ENCODE measurements around the gene RASSF6.
"Not testable (repeated sequence)": the region's sequence is repeated elsewhere in the genome, so short reads cannot be mapped to it uniquely, and the experiment has no call there.

Gene RASSF6

GRCh38 chr4:73631565-73632226 is 11.5 kb upstream of the RASSF6 start:
- Mint-ChIP-seq H3K36me3 (ENCODE audit: low read depth) (no peaks in the 10 kb centered on the region), H3K27me3 (peaks cover 15% of the 10 kb centered on the region), H3K27ac (no peak overlapping the region), H3K4me1 (ENCODE audit: low read depth) (no peaks in the 10 kb centered on the region), H3K4me3 (no peak overlapping the region), H3K9me3 (peaks cover 5% of the 10 kb centered on the region)
- DNase-seq = no peak

DNA sequence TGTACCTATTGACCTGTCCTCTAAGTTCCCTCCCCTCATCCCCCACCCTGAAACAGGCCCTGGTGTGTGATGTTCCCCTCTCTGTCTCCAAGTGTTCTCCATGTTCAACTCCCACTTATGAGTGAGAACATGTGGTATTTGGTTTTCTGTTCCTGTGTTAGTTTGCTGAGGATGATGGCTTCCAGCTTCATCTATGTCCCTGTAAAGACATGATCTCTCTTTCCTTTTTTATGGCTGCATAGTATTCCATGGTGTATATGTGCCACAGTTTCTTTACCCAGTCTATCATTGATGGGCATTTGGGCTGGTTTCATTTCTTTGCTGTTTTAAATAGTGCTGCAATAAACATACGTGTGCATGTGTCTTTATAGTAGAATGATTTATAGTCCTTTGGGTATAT is 8.6 kb upstream of the RASSF6 start:
- H3K27ac Mint-ChIP-seq; H3K36me3 Mint-ChIP-seq (ENCODE audit: low read depth); H3K4me3 Mint-ChIP-seq; H3K9me3 Mint-ChIP-seq; DNase-seq; H3K4me1 Mint-ChIP-seq (ENCODE audit: low read depth): not testable (repeated sequence)
- peaks cover 15% of the 10 kb centered on the region for H3K27me3 Mint-ChIP-seq

GRCh38 chr4:73621357-73621756 is 1.1 kb upstream of the RASSF6 start:
- no peaks in the 10 kb centered on the region for H3K9me3 Mint-ChIP-seq
- H3K27me3 Mint-ChIP-seq = peaks cover 21% of the 10 kb centered on the region
- H3K4me3 Mint-ChIP-seq = no peak overlapping the region
- peaks cover 7% of the 10 kb centered on the region for H3K4me1 Mint-ChIP-seq (ENCODE audit: low read depth)
- no peaks in the 10 kb centered on the region for H3K36me3 Mint-ChIP-seq (ENCODE audit: low read depth)
- no peak overlapping the region for H3K27ac Mint-ChIP-seq
- no peak for DNase-seq

DNA sequence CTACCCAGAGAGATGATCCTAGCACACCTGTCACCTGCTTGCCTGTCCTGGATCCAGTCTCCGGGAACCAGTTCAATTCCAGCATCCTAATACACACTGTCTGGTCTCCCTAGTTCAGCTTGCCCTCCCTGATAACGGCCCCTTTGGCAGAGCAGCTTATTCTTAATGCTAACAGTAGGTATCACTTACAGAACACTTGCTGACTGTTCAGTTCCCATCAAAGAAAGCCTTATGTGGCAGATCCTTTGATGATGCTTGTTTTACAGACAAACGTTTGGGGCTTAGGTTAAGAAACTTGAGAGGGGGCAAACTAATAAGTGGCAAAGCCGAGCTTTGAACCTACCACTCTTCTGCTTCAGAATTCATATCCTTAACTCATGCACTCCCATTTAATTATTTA is 890 bp downstream of the RASSF6 start:
- Mint-ChIP-seq H3K27ac (no peak overlapping the region), H3K9me3 (no peaks in the 10 kb centered on the region), H3K27me3 (peaks cover 21% of the 10 kb centered on the region), H3K36me3 (ENCODE audit: low read depth) (no peaks in the 10 kb centered on the region), H3K4me1 (ENCODE audit: low read depth) (peaks cover 7% of the 10 kb centered on the region), H3K4me3 (no peak overlapping the region)
- no peak for DNase-seq

DNA sequence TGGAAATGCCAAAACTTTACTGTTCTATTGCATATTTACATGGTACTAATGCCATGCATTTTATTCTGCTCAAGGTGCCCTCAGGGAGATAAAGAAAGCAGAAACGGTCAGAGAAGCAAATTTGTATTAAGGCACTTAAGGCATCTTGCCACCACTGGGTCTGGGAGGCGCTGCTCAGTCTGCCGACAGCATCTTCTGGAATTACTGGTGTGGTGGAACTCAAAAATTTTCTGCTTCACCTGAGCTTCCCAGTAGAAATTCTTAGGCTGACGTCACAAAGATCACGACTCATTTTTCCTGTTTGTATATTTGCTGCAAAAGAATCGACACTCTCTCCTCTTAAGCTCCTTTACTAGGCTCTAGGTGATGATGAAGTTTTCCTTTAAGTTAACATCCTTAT is 3.0 kb downstream of the RASSF6 start:
- Mint-ChIP-seq H3K27me3 (peaks cover 23% of the 10 kb centered on the region), H3K4me3 (no peak overlapping the region)
- DNase-seq = no peak

GRCh38 chr4:73615613-73616012 is 4.6 kb downstream of the RASSF6 start:
- Mint-ChIP-seq H3K36me3 (ENCODE audit: low read depth) (no peaks in the 10 kb centered on the region), H3K27ac (no peak overlapping the region), H3K4me1 (ENCODE audit: low read depth) (peaks cover 7% of the 10 kb centered on the region), H3K9me3 (no peaks in the 10 kb centered on the region), H3K4me3 (no peak overlapping the region), H3K27me3 (peaks cover 16% of the 10 kb centered on the region)
- no peak for DNase-seq

More for the DNA sequence above, 3.0 kb downstream of the RASSF6 start:
- no peaks in the 10 kb centered on the region for H3K9me3 Mint-ChIP-seq
- H3K27ac Mint-ChIP-seq = no peak overlapping the region
- H3K36me3 Mint-ChIP-seq (ENCODE audit: low read depth) = no peaks in the 10 kb centered on the region
- H3K4me1 Mint-ChIP-seq (ENCODE audit: low read depth) = peaks cover 7% of the 10 kb centered on the region

DNA sequence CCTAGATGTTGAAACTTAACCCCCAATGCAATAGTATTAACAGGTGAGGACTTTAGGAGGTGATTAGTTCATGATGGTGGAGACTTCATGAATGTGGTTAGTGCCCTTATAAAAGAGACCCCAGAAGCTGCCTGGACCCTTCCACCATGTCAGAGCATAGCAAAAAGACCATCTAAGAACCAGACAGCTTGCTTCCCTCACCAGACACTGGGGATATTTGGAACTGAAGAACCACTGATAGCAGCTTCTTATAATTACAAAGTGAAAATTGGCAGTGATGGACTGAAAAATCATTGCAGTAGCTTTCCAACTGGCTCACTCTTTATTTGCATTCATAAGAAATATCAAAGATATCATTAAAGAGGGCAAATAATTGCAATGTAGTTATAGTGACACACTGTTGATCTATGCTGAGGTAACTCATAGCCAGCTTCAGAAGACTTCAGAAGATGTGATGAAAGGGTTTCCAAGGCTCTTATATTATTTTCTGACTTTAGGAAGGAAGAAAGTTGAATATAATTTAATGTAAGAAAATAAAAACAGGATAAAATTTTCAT is 5.8 kb downstream of the RASSF6 start:
- Mint-ChIP-seq H3K4me1 (ENCODE audit: low read depth) (no peaks in the 10 kb centered on the region), H3K27me3 (peaks cover 7% of the 10 kb centered on the region), H3K27ac (no peak overlapping the region), H3K4me3 (no peak overlapping the region), H3K9me3 (no peaks in the 10 kb centered on the region), H3K36me3 (ENCODE audit: low read depth) (no peaks in the 10 kb centered on the region)
- DNase-seq = no peak

DNA sequence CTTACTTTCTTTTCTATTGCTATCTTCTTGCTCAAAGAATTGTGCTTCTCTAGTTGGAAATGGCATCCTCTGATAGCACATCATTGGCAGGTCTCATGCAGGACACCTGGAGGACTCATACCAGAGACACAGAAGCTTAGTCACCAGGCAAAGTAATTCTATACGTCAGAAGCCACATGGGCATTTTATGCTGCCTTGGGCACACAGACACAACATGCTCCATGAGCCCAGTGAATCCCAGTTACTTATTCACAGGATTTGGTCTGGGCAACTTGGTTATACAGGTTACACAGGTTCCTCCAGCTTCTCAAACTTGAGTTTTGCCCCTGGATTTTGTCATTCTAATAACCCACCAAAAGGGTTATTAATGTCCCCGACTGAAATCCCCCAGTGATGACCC is 7.1 kb downstream of the RASSF6 start:
- no peak for DNase-seq
- Mint-ChIP-seq H3K27ac (no peak overlapping the region), H3K27me3 (peaks cover 2% of the 10 kb centered on the region), H3K36me3 (ENCODE audit: low read depth) (no peaks in the 10 kb centered on the region), H3K9me3 (no peaks in the 10 kb centered on the region), H3K4me1 (ENCODE audit: low read depth) (no peaks in the 10 kb centered on the region), H3K4me3 (no peak overlapping the region)

DNA sequence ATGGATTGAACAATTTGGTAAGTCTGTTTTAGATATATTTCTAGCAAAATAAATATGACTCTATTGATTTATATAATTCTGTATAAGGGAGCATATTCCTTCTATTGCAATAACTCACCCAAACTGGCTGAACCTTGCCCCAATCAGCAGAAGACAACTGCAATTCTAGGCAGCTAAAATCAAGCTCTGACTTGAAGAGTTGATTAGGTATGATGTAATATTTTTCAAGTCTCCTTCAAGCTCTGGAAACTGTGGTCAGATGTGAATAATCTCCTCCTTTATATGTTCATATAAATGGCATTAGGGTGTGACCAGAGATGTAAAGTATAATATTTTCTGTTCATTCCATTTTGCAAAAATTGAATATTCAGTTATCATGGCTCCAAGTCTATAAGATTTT is 8.2 kb downstream of the RASSF6 start:
- Mint-ChIP-seq H3K9me3 (no peaks in the 10 kb centered on the region), H3K36me3 (ENCODE audit: low read depth) (no peaks in the 10 kb centered on the region), H3K4me3 (no peak overlapping the region), H3K4me1 (ENCODE audit: low read depth) (peaks cover 4% of the 10 kb centered on the region), H3K27ac (no peak overlapping the region), H3K27me3 (peaks cover 2% of the 10 kb centered on the region)
- no peak for DNase-seq

DNA sequence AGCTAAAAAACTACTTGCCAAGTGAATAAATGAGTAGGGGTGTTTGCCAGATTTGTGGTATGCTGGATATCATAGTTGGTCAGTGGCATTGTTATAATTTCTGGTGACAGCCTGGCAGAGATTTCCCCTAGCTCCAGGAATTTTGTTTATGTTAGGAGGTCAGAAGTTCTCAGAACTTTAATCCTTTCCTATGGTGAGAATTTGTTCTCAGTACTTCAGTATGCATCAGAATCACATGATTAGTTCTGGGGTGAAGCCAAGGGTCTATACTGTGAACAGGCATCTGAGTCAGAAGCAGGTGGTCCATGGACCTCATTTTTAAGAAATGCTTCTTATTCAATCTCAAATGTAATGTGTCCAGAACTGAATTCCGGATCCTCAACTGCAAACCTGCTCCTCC is 10.5 kb downstream of the RASSF6 start:
- Mint-ChIP-seq H3K4me3 (no peak overlapping the region), H3K36me3 (ENCODE audit: low read depth) (no peaks in the 10 kb centered on the region), H3K27ac (no peak overlapping the region), H3K4me1 (ENCODE audit: low read depth) (peaks cover 14% of the 10 kb centered on the region), H3K27me3 (peaks cover 2% of the 10 kb centered on the region), H3K9me3 (no peaks in the 10 kb centered on the region)
- no peak for DNase-seq

DNA sequence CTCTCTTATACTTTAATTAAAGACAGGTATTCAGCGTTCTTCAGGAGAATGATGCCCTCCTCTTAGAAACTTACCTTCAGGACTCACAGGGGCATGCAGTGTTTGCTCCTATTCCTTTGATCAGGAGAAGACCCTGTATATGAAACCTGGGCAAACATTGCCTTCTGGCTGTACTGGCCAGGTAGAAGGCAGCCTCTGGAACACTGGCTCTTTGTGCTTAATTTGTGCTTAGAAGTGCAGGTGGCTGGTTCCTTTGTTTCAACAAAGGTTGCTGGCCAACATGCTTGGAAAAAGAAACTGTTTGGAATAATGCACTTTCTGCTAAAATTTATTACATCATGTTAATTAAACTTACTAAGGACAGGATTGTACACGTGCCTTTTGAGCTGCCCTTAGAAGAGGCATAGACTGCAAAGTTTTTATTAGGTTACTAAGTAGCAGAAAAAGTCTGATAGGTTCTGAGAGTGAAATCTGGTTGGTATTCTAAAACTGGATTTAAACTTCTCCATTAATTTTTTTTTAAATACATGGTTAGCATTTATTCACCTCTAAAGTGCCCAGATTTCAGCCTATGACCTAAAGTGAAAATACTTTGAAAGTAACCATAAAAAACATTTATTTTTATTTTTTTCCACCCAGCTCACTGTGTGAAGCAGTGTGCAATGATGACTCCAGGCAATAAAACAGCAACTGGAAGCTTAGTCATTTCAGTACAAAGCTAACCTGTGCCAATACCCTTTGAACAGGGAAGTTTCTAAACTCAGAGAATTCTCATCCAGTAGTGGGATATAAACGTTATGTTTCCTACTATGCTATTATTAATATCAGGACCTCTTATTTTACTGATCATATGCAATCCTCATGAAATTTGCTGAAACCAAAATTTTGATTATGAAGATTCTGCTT is 11.3 kb downstream of the RASSF6 start:
- Mint-ChIP-seq H3K36me3 (ENCODE audit: low read depth) (no peaks in the 10 kb centered on the region), H3K4me1 (ENCODE audit: low read depth) (peaks cover 14% of the 10 kb centered on the region), H3K4me3 (no peak overlapping the region), H3K27me3 (peaks cover 2% of the 10 kb centered on the region), H3K27ac (no peak overlapping the region), H3K9me3 (no peaks in the 10 kb centered on the region)
- no peak for DNase-seq

DNA sequence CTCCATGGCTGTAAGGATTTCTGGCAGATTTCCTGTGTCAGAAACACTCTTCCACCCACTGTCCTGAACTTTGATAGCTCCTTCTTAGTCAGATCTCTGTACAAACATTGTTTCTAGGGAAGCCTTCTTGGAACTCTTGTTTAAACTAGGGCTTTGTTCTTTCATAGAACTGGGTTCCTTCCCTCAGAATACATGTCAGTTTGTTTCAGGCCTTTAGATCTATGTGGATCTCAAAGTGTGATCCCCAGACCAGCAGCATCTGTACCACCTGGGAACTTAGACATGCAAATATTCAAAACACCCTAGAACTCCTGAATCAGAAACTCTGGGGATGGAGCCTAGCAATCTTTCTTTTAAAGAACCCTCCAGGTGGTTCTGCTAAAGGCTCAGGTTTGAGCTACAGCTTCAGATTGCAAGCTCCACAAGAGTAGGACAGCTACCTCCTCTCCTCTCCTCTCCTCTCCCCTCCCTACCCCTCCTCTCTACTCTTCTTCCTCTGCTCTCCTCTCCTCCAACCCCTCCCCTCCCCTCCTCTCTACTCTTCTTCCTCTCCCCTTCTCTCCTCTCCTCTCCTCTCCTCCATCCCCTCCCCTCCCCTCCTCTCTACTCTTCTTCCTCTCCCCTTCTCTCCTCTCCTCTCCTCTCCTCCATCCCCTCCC is 12.7 kb downstream of the RASSF6 start:
- Mint-ChIP-seq H3K9me3 (no peaks in the 10 kb centered on the region), H3K27ac (no peak overlapping the region), H3K4me1 (ENCODE audit: low read depth) (peaks cover 14% of the 10 kb centered on the region), H3K4me3 (no peak overlapping the region), H3K36me3 (ENCODE audit: low read depth) (no peaks in the 10 kb centered on the region), H3K27me3 (no peaks in the 10 kb centered on the region)
- DNase-seq = no peak

GRCh38 chr4:73606465-73606974 is 13.7 kb downstream of the RASSF6 start:
- no peaks in the 10 kb centered on the region for H3K27me3 Mint-ChIP-seq
- peaks cover 14% of the 10 kb centered on the region for H3K4me1 Mint-ChIP-seq (ENCODE audit: low read depth)
- H3K4me3 Mint-ChIP-seq = no peak overlapping the region
- H3K9me3 Mint-ChIP-seq = no peaks in the 10 kb centered on the region
- no peak for DNase-seq
- H3K36me3 Mint-ChIP-seq (ENCODE audit: low read depth) = no peaks in the 10 kb centered on the region
- no peak overlapping the region for H3K27ac Mint-ChIP-seq

DNA sequence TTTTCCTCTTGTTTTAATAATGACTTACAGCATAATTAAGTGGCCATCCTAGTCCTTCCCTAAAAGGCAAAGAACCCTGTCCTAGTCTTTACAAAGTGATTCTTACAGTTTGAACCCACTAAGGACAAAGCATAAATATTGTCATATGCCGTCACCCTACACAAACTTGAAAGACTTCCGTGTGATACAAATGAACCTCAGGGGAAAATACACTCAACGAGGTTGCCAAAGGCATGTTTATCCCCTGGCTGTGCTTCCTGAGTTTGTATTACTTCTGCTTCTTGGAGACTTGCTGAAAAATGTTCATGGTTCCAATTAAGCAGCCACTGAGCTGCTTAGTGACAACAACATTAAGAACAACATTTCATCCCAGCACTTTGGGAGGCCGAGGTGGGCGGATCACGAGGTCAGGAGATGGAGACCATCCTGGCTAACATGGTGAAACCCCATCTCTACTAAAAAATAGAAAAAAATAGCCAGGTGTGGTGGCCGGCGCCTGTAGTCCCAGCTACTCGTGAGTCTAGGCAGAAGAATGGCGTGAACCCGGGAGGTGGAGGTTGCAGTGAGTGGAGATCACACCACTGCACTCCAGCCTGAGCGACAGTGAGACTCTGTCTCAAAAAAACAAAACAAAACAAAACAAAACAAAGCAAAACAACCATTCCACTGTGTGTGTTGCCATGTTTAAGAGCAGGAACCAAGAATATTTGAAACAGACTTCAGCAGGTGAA is 16.2 kb downstream of the RASSF6 start:
- Mint-ChIP-seq H3K4me1 (ENCODE audit: low read depth) (peaks cover 14% of the 10 kb centered on the region), H3K4me3 (no peak overlapping the region), H3K36me3 (ENCODE audit: low read depth) (no peaks in the 10 kb centered on the region), H3K27ac (no peak overlapping the region), H3K27me3 (no peaks in the 10 kb centered on the region), H3K9me3 (no peaks in the 10 kb centered on the region)
- DNase-seq = no peak
